ENCODE measurements around the gene LPP. TPM values are rescaled to one million over a fixed set of nuclear protein-coding genes. Genes with fewer than 3 reads are reported as not detected.

Gene LPP
- total RNA-seq, 1 experiment from 2014 or later, result 264 TPM

DNA sequence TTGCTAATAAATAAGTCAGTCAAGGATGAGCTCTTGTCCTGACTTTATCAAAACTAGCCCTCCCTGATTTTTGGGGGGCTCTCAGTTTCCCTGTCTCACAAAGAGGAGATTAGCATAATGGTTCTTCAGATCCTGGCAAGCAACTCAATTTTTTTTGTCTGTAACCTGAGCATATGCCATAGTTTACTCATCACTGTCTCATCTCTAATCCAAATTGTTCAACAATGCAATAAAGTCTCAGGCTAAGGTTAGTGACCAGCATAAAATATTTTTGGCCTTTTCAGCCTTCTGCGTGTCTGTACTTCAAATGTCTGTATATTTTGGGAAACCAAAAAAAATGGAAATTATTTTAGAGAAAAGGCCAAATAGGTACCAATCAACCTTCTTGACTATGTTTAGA is 552.2 kb downstream of the LPP start:
- TF ChIP-seq, protein P1, sequence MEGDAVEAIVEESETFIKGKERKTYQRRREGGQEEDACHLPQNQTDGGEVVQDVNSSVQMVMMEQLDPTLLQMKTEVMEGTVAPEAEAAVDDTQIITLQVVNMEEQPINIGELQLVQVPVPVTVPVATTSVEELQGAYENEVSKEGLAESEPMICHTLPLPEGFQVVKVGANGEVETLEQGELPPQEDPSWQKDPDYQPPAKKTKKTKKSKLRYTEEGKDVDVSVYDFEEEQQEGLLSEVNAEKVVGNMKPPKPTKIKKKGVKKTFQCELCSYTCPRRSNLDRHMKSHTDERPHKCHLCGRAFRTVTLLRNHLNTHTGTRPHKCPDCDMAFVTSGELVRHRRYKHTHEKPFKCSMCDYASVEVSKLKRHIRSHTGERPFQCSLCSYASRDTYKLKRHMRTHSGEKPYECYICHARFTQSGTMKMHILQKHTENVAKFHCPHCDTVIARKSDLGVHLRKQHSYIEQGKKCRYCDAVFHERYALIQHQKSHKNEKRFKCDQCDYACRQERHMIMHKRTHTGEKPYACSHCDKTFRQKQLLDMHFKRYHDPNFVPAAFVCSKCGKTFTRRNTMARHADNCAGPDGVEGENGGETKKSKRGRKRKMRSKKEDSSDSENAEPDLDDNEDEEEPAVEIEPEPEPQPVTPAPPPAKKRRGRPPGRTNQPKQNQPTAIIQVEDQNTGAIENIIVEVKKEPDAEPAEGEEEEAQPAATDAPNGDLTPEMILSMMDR (IDR thresholded peaks at IDR 0.05; ENCODE audit: unreplicated experiment), result no peak
- no peaks in the 10 kb centered on the region for H3K27me3 Mint-ChIP-seq (ENCODE audit: unreplicated experiment)
- DNase-seq, result no peak
- no peak overlapping the region for H3K27ac Mint-ChIP-seq (ENCODE audit: unreplicated experiment)
- H3K4me3 Mint-ChIP-seq (ENCODE audit: low read depth, unreplicated experiment), result no peak overlapping the region
- intact Hi-C loops (cut with micrococcal nuclease; ENCODE audit: unreplicated experiment), result no loop called here
- no TSS peak for BruUV-seq (replicated peaks)
- CTCF ChIA-PET, result no interaction called here
- H3K36me3 Mint-ChIP-seq (ENCODE audit: insufficient read depth, unreplicated experiment), result no peaks in the 10 kb centered on the region
- peaks cover 9% of the 10 kb centered on the region for H3K4me1 Mint-ChIP-seq (ENCODE audit: low read depth, unreplicated experiment)
- H3K9me3 Mint-ChIP-seq (ENCODE audit: low read depth, unreplicated experiment), result no peaks in the 10 kb centered on the region

DNA sequence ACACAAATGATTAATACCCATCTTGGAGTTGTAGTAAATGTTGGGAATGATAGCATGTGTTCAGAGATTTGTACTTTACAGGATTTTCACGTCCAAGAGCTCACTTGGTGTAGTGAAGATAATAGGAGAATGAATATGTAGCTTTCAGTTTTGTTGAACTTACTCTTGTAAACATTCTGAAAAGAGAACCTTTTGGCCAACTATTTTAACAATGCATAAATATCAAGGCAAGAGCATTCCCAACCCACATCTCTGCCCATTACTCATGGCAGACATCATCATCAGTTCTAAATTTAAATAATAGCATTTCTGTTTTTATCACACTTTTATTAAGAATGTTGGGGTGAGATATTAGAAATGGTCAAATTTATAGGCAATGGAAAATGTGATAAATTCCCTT is 552.6 kb downstream of the LPP start:
- TF ChIP-seq, protein P1 (IDR thresholded peaks at IDR 0.05; ENCODE audit: unreplicated experiment), result no peak
- BruUV-seq (replicated peaks), result no TSS peak
- no peak for DNase-seq
- Mint-ChIP-seq H3K27ac (ENCODE audit: unreplicated experiment) (no peak overlapping the region), H3K4me3 (ENCODE audit: low read depth, unreplicated experiment) (no peak overlapping the region), H3K27me3 (ENCODE audit: unreplicated experiment) (no peaks in the 10 kb centered on the region), H3K36me3 (ENCODE audit: insufficient read depth, unreplicated experiment) (no peaks in the 10 kb centered on the region), H3K4me1 (ENCODE audit: low read depth, unreplicated experiment) (peaks cover 9% of the 10 kb centered on the region), H3K9me3 (ENCODE audit: low read depth, unreplicated experiment) (no peaks in the 10 kb centered on the region)
- intact Hi-C loops (cut with micrococcal nuclease; ENCODE audit: unreplicated experiment), result no loop called here
- CTCF ChIA-PET, result interaction anchor here (0.5 kb wide), 1 partner anchor 9 kb away, joined by 5 read pairs; no protein-coding TSS in a partner anchor

DNA sequence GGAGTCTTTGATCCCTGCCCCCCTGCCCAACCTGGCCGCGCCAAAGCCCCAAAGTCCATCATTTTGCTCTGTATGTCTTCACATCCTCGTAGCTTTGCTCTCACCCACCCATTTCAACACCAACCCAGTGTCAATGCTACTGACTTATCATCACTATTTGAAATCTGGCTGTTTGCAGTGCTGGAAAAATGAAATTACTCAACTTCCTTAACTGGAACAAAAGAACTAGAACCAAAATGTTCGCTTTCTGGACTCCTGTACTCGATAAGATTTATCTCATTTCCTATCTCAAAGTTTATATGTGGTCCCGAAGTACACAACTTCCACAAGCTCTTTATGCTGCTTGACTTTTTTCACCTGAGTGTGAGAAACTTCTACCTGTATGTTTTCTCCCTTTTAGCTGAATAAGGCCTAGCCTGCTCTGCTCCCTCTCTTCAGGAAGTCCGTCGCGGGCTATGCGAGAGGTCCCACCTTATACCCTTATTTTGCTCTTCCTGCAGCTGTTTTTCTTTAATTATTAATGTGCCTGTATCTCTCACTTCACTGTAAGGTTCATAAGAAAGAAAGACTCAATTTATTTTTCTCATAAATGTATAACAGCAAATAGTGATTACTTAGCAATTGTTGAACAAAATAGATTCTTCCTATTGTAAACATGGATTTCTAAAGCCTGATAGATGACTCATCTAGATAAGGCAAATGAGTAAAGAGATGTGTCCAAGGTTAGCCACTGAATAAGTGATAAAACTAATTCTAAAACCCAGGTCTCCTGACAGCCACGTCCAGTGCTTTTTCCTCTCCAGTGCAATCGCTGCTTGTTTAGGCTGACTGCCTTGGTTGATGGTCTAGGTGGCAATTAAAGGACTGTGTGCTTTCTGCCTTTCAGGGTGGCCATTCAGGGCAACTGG is 553.7 kb downstream of the LPP start:
- CTCF ChIA-PET, result no interaction called here
- Mint-ChIP-seq H3K9me3 (ENCODE audit: low read depth, unreplicated experiment) (no peaks in the 10 kb centered on the region), H3K4me3 (ENCODE audit: low read depth, unreplicated experiment) (no peak overlapping the region), H3K36me3 (ENCODE audit: insufficient read depth, unreplicated experiment) (no peaks in the 10 kb centered on the region), H3K27me3 (ENCODE audit: unreplicated experiment) (no peaks in the 10 kb centered on the region), H3K27ac (ENCODE audit: unreplicated experiment) (no peak overlapping the region), H3K4me1 (ENCODE audit: low read depth, unreplicated experiment) (peaks cover 9% of the 10 kb centered on the region)
- intact Hi-C loops (cut with micrococcal nuclease; ENCODE audit: unreplicated experiment), result no loop called here
- TF ChIP-seq, protein P1 (IDR thresholded peaks at IDR 0.05; ENCODE audit: unreplicated experiment), result no peak
- DNase-seq, result no peak
- no TSS peak for BruUV-seq (replicated peaks)

DNA sequence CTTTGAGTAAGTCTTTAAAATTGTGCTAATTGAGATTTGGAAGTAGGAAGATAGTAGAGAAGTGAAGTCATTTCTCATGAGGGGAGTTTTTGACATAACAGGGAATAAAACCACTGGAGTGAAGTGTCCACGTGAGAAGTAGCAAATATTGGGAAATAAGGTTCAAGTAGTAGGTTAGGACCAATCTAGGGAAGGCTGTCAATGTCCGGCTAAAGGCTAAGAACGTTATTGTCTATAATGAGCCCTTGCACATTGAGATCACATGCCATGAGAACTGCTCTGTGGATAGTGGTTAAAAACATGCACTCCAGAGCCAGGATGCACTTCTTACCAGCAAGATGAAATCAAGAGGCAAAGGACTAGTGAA is 557.9 kb downstream of the LPP start:
- Mint-ChIP-seq H3K27me3 (ENCODE audit: unreplicated experiment) (no peaks in the 10 kb centered on the region), H3K27ac (ENCODE audit: unreplicated experiment) (no peak overlapping the region), H3K4me3 (ENCODE audit: low read depth, unreplicated experiment) (no peak overlapping the region), H3K4me1 (ENCODE audit: low read depth, unreplicated experiment) (peaks cover 9% of the 10 kb centered on the region), H3K9me3 (ENCODE audit: low read depth, unreplicated experiment) (no peaks in the 10 kb centered on the region), H3K36me3 (ENCODE audit: insufficient read depth, unreplicated experiment) (no peaks in the 10 kb centered on the region)
- TF ChIP-seq, protein P1 (IDR thresholded peaks at IDR 0.05; ENCODE audit: unreplicated experiment), result no peak
- no peak for DNase-seq
- CTCF ChIA-PET, result no interaction called here
- no TSS peak for BruUV-seq (replicated peaks)
- intact Hi-C loops (cut with micrococcal nuclease; ENCODE audit: unreplicated experiment), result no loop called here
